Vagina (tissue), 2 donors: ENCODE measurements around the gene COG3.

Source experiments
- CTCF ChIP-seq, 3 experiments: fragments of 450-650 bp in 2 of 3; fragments of 200-600 bp in 1 of 3; sonication (generic) in 1 of 3; IDR thresholded peaks; one replicate each; pipeline ENCODE4 v1.5.1; 2017 to 2019; ENCODE audit warnings: antibody characterized with exemption in 3 of 3, mild to moderate bottlenecking in 2 of 3, moderate library complexity in 2 of 3
- POLR2AphosphoS5 ChIP-seq, 2 donors: sonication (generic); formaldehyde crosslinking; IDR thresholded peaks; one replicate each; pipeline ENCODE4 v1.9.0; 2017; ENCODE audit warnings: antibody characterized with exemption in 2 of 2, mild to moderate bottlenecking in 2 of 2, low read depth in 1 of 2; ENCODE audit not compliant: insufficient read depth in 1 of 2

DNA sequence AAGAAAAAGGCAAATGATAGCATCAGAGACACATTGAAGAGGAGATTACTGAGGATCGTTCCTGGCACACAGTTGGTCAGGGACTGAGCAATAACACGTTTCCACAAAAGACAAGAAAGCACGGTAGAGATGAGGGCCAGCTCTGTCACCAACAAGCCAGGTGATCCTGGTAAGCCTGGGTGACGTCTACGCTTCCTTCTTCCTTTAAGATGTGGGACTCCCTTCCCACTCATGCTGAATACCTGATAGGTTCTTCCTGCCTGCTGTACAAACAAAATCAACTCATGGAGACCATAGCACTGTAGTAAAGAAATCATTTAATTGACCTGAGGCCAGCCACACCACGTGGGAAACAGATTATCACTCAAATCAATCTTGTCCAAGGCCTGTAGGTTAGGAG is 19.7 kb upstream of the COG3 start:
- TF ChIP-seq CTCF (IDR thresholded peaks at IDR 0.05) (no peak), POLR2AphosphoS5 (IDR thresholded peaks at IDR 0.05; ENCODE audit: insufficient read depth in 1 of 2, low read depth in 1 of 2) (no peak)
